ENCODE data around the gene ETFB. TPM values are rescaled to one million over a fixed set of nuclear protein-coding genes. Genes with fewer than 3 reads are reported as not detected.

ETFB gene
- total RNA-seq, 1 experiment from 2014 or later = 138 TPM

GRCh38 chr19:51380379-51380778 is 14.2 kb upstream of the ETFB start:
- DNase-seq (ENCODE audit: low read depth, low spot score) = no peak
- in situ Hi-C loops (cut with HindIII; ENCODE audit: low pct_unique_long_range_greater_than_20kb, low sequenced_read_pairs) = no loop called here

GRCh38 chr19:51377422-51377821 is 11.2 kb upstream of the ETFB start:
- in situ Hi-C loops (cut with HindIII; ENCODE audit: low pct_unique_long_range_greater_than_20kb, low sequenced_read_pairs) = no loop called here
- no peak for DNase-seq (ENCODE audit: low read depth, low spot score)

GRCh38 chr19:51375504-51376221 is 9.5 kb upstream of the ETFB start:
- DNase-seq (ENCODE audit: low read depth, low spot score) = no peak
- in situ Hi-C loops (cut with HindIII; ENCODE audit: low pct_unique_long_range_greater_than_20kb, low sequenced_read_pairs) = no loop called here

GRCh38 chr19:51372649-51373504 is 6.7 kb upstream of the ETFB start, which contains the start of gene NKG7:
TSS of gene NKG7 (minus strand) at chr19:51372654. CDS start at chr19:51372535, 119 bp downstream.
- no peak for DNase-seq (ENCODE audit: low read depth, low spot score)
- in situ Hi-C loops (cut with HindIII; ENCODE audit: low pct_unique_long_range_greater_than_20kb, low sequenced_read_pairs) = no loop called here

GRCh38 chr19:51372021-51372648 is 5.9 kb upstream of the ETFB start:
- in situ Hi-C loops (cut with HindIII; ENCODE audit: low pct_unique_long_range_greater_than_20kb, low sequenced_read_pairs) = no loop called here
- DNase-seq (ENCODE audit: low read depth, low spot score) = no peak

GRCh38 chr19:51371186-51371690 is 5.0 kb upstream of the ETFB start:
- in situ Hi-C loops (cut with HindIII; ENCODE audit: low pct_unique_long_range_greater_than_20kb, low sequenced_read_pairs) = no loop called here
- DNase-seq (ENCODE audit: low read depth, low spot score) = no peak

- DNase-seq (ENCODE audit: low read depth, low spot score) = no peak
- in situ Hi-C loops (cut with HindIII; ENCODE audit: low pct_unique_long_range_greater_than_20kb, low sequenced_read_pairs) = no loop called here
These were observed 4.0 kb upstream of the ETFB start for GRCh38 chr19:51370230-51370629.

GRCh38 chr19:51368366-51369282 is 2.4 kb upstream of the ETFB start, which contains the start of gene CLDND2:
TSS of gene CLDND2 (minus strand) at chr19:51369003. CDS start at chr19:51368577, 426 bp downstream.
- in situ Hi-C loops (cut with HindIII; ENCODE audit: low pct_unique_long_range_greater_than_20kb, low sequenced_read_pairs) = no loop called here
- no peak for DNase-seq (ENCODE audit: low read depth, low spot score)

- in situ Hi-C loops (cut with HindIII; ENCODE audit: low pct_unique_long_range_greater_than_20kb, low sequenced_read_pairs) = no loop called here
These were observed 1.6 kb upstream of the ETFB start for GRCh38 chr19:51367565-51368365.

GRCh38 chr19:51367255-51367564 is 1.0 kb upstream of the ETFB start:
- no peak for DNase-seq (ENCODE audit: low read depth, low spot score)
- in situ Hi-C loops (cut with HindIII; ENCODE audit: low pct_unique_long_range_greater_than_20kb, low sequenced_read_pairs) = no loop called here

More at GRCh38 chr19:51367565-51368365, 1.6 kb upstream of the ETFB start:
- peak; percentile 97 for DNase-seq (ENCODE audit: low read depth, low spot score)

- in situ Hi-C loops (cut with HindIII; ENCODE audit: low pct_unique_long_range_greater_than_20kb, low sequenced_read_pairs) = no loop called here
- DNase-seq (ENCODE audit: low read depth, low spot score) = peak; percentile 98
These were observed 434 bp upstream of the ETFB start for GRCh38 chr19:51366389-51367254.

- DNase-seq (ENCODE audit: low read depth, low spot score) = peak; percentile 47
- in situ Hi-C loops (cut with HindIII; ENCODE audit: low pct_unique_long_range_greater_than_20kb, low sequenced_read_pairs) = no loop called here
These were observed 800 bp downstream of the ETFB start for GRCh38 chr19:51365211-51365964.

GRCh38 chr19:51364200-51365106 is 1.7 kb downstream of the ETFB start:
- in situ Hi-C loops (cut with HindIII; ENCODE audit: low pct_unique_long_range_greater_than_20kb, low sequenced_read_pairs) = no loop called here
- DNase-seq (ENCODE audit: low read depth, low spot score) = peak; percentile 89

- in situ Hi-C loops (cut with HindIII; ENCODE audit: low pct_unique_long_range_greater_than_20kb, low sequenced_read_pairs) = no loop called here
- no peak for DNase-seq (ENCODE audit: low read depth, low spot score)
These were observed 4.9 kb downstream of the ETFB start for GRCh38 chr19:51361239-51361638.
